Astrocyte of the cerebellum (primary cell): Measurements from ENCODE around the gene PXDC1.
"Not testable (repeated sequence)": the region's sequence is repeated elsewhere in the genome, so short reads cannot be mapped to it uniquely, and the experiment has no call there.

Experiments used
- DNase-seq: peaks from one replicate; pipeline ENCODE4 v3.0.0-alpha.2; 2011; ENCODE audit warnings: low read depth
- H3K4me3 ChIP-seq: 2 replicates; pipeline ENCODE4 v1.5.1; 2011; ENCODE audit warnings: mild to moderate bottlenecking, low read depth, low read length, moderate library complexity
- in situ Hi-C: cut with HindIII; loops from 2 replicates; pipeline ENCODE4 v1.10.0; 2017; ENCODE audit warnings: low sequenced_read_pairs
- TF ChIP-seq, protein P1 (sequence below): IDR thresholded peaks from 2 replicates; pipeline ENCODE4 v1.5.1; 2012; ENCODE audit warnings: low read length, low read depth, moderate library complexity, mild to moderate bottlenecking; ENCODE audit errors: missing control alignments

Gene PXDC1

DNA sequence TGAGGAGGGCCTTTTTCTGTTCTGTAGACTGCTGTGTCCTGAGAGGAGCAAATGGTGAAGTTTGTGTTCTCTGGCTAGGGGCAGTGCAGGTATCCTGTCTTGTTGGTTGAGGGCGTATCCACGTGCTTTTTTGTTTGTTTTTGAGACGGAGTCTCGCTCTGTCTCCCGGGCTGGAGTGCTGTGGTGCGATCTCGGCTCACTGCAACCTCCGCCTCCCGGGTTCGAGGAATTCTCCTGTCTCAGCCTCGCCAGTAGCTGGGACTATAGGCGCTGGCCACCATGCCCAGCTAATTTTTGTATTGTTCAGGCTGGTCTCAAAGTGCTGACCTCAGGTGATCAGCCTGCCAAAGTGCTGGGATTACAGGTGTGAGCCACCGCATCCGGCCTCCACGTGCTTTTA lies 10.8 kb upstream of the PXDC1 start:
- H3K4me3 ChIP-seq: no peak overlapping the region
- TF ChIP-seq, protein P1, sequence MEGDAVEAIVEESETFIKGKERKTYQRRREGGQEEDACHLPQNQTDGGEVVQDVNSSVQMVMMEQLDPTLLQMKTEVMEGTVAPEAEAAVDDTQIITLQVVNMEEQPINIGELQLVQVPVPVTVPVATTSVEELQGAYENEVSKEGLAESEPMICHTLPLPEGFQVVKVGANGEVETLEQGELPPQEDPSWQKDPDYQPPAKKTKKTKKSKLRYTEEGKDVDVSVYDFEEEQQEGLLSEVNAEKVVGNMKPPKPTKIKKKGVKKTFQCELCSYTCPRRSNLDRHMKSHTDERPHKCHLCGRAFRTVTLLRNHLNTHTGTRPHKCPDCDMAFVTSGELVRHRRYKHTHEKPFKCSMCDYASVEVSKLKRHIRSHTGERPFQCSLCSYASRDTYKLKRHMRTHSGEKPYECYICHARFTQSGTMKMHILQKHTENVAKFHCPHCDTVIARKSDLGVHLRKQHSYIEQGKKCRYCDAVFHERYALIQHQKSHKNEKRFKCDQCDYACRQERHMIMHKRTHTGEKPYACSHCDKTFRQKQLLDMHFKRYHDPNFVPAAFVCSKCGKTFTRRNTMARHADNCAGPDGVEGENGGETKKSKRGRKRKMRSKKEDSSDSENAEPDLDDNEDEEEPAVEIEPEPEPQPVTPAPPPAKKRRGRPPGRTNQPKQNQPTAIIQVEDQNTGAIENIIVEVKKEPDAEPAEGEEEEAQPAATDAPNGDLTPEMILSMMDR: no peak
- no peak for DNase-seq
- in situ Hi-C loops: no loop called here

DNA sequence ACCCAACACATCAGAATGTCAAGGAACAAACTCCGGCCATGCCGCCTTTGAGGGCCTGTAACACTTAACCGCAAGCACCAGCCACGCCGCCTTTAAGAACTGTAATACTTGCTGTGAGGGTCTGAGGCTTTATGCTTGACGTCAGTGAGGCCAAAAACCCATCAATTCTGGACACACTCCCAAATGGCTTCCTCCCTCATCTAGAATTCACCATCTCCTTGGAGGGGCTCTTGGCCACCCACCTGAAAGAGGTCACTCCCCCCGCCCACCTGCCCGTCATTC lies 10.4 kb upstream of the PXDC1 start:
- DNase-seq: no peak
- TF ChIP-seq, protein P1: no peak
- no peak overlapping the region for H3K4me3 ChIP-seq
- in situ Hi-C loops: no loop called here

DNA sequence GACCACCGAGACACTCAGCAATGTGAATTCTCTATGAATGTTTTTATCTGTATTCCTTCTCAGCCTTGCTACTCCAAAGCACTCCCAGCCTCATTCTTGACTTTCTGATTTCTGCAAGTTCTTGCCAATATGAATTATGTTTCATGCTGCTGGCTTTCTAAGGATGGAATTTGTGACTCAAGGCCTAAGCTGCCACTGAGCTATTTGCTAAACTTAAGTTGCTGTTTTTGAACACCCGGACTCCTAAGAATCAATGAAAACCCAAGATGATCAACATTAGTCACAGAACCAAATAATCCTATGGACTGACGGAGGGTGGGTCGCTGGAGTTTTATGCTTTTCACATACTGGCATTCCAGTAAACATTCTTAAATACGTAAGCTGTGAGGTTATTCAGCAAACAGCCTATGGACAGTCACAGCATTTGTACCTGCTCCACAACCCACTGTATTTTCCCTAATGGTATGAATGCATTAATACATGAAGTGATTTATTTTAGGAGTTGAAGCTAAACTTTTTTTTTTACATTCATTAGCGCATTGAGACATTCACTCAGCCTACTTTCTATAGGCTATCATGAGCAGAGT lies 8.2 kb upstream of the PXDC1 start:
- peak; percentile 84 for DNase-seq
- TF ChIP-seq, protein P1: no peak
- in situ Hi-C loops: no loop called here
- H3K4me3 ChIP-seq: no peak overlapping the region

DNA sequence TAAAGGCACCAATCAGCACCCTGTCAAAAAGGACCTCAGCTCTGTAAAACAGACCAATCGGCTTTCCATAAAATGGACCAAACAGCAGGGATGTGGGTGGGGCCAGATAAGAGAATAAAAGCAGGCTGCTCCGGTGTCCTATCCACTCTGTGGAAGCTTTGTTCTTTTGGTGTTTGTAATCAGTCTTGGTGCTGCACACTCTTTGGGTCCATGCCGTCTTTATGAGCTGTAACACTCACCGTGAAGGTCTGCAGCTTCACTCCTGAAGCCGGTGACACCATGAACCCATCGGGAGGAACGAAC lies 7.3 kb upstream of the PXDC1 start:
- in situ Hi-C loops: no loop called here
- TF ChIP-seq, protein P1: no peak
- no peak for DNase-seq
- H3K4me3 ChIP-seq: no peak overlapping the region

DNA sequence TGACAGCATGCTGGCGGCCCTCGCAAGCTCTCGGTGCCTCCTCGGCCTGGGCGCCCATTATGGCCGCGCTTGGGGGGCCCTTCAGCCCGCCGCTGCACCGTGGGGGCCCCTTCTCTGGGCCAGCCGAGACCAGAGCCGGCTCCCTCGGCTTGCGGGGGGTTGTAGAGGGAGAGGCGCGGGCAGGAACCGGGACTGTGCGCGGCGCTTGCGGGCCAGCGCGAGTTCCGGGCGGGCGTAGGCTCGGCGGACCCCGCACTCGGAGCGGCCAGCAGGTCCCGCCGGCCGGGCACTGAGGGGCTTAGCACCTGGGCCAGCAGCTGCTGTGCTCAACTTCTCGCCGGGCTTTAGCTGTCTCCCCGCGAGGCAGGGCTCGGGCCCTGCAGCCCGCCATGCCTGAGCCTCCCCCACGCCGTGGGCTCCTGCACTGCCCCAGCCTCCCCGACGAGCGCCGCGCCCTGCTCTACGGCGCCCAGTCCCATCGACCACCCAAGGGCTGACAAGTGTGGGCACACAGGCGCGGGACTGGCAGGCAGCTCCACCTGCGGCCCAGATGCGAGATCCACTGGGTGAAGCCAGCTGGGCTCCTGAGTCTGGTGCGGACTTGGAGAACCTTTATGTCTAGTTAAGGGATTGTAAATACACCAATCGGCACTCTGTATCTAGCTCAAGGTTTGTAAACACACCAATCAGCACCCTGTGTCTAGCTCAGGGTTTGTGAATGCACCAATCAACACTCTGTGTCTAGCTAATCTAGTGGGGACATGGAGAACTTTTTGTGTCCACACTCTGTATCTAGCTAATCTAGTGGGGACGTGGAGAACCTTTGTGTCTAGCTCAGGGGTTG lies 6.7 kb upstream of the PXDC1 start:
- in situ Hi-C loops, H3K4me3 ChIP-seq, DNase-seq: not testable (repeated sequence)

DNA sequence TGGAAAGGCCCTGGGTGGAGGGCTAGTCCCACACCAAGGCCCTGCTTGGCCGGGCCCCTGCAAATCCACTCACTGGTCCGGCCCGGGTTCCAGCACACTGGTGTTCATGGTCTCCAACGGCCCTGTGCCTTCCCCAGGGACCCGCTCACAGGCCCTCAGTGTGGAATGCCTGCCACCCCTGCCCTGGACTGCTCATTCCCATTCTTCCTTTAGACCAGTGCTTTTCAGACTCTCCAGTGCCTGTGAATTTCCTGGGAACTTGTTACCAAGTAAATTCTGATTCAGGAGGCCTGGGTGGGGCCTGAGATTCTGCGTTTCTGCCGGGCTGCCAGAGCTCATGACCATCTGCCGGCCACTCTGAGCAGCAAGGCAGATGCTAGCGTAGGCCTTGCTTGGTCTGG lies 5.7 kb upstream of the PXDC1 start:
- no peak overlapping the region for H3K4me3 ChIP-seq
- TF ChIP-seq, protein P1: no peak
- DNase-seq: no peak
- in situ Hi-C loops: no loop called here

DNA sequence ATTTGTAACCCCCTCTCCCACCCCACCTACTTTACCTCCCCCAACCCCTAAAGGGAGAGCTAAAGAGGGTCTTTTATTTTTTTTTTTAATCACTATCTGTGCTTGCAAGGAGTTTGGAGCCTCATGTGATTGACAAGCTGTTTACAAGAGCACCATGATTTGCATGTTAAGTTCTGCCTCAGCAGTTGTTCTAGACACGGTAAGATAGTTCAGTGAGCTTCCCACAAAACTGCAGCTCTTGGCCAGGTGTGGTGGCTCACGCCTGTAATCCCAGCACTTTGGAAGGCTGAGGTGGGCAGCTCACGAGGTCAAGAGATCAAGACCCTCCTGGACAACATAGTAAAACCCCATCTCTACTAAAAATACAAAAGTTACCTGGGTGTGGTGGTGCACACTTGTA lies 5.0 kb upstream of the PXDC1 start:
- H3K4me3 ChIP-seq: no peak overlapping the region
- TF ChIP-seq, protein P1: no peak
- no peak for DNase-seq
- in situ Hi-C loops: no loop called here
